ENCODE results near the gene CENPV.

The CENPV gene

GRCh38 chr17:16383772-16384287 lies 30.6 kb upstream of the CENPV start:
- TF ChIP-seq CTCF (IDR thresholded peaks at IDR 0.05): no peak
- H3K4me3 ChIP-seq: peak overlapping the region; percentile 37
- H3K27ac ChIP-seq: no peak overlapping the region

GRCh38 chr17:16383216-16383615 lies 29.9 kb upstream of the CENPV start:
- no peak for TF ChIP-seq CTCF (IDR thresholded peaks at IDR 0.05)
- DNase-seq (ENCODE audit: low spot score): no peak
- peak overlapping the region; percentile 37 for H3K4me3 ChIP-seq
- peak overlapping the region in 1 of 2 donors; percentile 20 for H3K27ac ChIP-seq

More at GRCh38 chr17:16383772-16384287, 30.6 kb upstream of the CENPV start:
- no peak for DNase-seq (ENCODE audit: low spot score)

DNA sequence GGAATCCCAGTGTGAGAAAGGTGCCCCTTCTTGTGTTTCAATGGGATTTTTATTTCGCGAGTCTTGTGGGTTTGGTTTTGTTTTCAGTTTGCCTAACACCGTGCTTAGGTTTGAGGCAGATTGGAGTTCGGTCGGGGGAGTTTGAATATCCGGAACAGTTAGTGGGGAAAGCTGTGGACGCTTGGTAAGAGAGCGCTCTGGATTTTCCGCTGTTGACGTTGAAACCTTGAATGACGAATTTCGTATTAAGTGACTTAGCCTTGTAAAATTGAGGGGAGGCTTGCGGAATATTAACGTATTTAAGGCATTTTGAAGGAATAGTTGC lies 28.2 kb upstream of the CENPV start:
- peak overlapping the region; percentile 94 to 95 for H3K27ac ChIP-seq
- no peak for DNase-seq (ENCODE audit: low spot score)
- peak overlapping the region; percentile 79 for H3K4me3 ChIP-seq
- no peak for TF ChIP-seq CTCF (IDR thresholded peaks at IDR 0.05)

- Histone ChIP-seq H3K27ac (peak within 1 kb of the TSS; percentile 94 to 95), H3K4me3 (peak within 1 kb of the TSS; percentile 79)
- TF ChIP-seq CTCF (IDR thresholded peaks at IDR 0.05): no peak
- DNase-seq (ENCODE audit: low spot score): peak; percentile 97
Measured at GRCh38 chr17:16380640-16381495, 27.6 kb upstream of the CENPV start, which contains the start of gene UBB. Gene UBB (plus strand): TSS chr17:16381091. CDS start chr17:16381908, 817 bp downstream.

DNA sequence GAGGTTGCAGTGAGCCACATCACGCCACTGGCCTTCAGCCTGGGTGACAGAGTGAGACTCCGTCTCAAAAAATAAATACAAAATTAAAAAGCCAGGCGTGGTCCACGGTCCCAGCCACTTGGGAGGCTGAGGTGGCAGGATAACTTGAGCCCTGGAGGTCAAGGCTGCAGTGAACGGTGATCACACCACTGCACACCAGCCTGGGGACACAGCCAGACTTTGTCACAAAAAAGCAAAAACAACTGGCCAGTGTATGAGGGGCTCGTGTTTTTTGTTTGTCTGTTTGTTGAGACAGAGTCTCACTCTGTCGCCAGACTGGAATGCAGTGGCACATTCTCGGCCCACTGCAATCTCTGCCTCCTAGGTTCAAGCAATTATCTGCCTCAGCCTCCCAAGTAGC lies 26.4 kb upstream of the CENPV start:
- no peak for TF ChIP-seq CTCF (IDR thresholded peaks at IDR 0.05)
- Histone ChIP-seq H3K27ac (no peak overlapping the region), H3K4me3 (no peak overlapping the region)
- DNase-seq (ENCODE audit: low spot score): no peak

- Histone ChIP-seq H3K4me3 (no peak overlapping the region), H3K27ac (peak overlapping the region in 1 of 2 donors; percentile 34)
- TF ChIP-seq CTCF (IDR thresholded peaks at IDR 0.05): no peak
- DNase-seq (ENCODE audit: low spot score): no peak
Measured at GRCh38 chr17:16378636-16379282, 25.5 kb upstream of the CENPV start.

All from coronary artery (tissue), 2 donors.